Panc1 (cell line): ENCODE data around the gene ZNF775. TPM values are rescaled to one million over a fixed set of nuclear protein-coding genes. Genes with fewer than 3 reads are reported as not detected.

Experiments
- ATAC-seq: fragments of 200-7000 bp; cut with Tn5 transposase; 2 replicates; pipeline ENCODE4 v1.9.1; 2020; ENCODE audit warnings: mild to moderate bottlenecking, moderate library complexity
- BruUV-seq: library from RNA; stranded (reverse); fragments of 400-500 nt; replicated peaks from 2 replicates; lab custom pipeline; 2021; lab: Mats Ljungman, UMichigan
- CTCF ChIA-PET: fragments of 300-600 bp; sonication (Branson Sonifier 250); formaldehyde crosslinking; loops from one replicate; lab custom pipeline; 2022; ENCODE audit warnings: antibody characterized with exemption; lab: Charles Lee
- POLR2A ChIA-PET: fragments of 300-600 bp; sonication (Branson Sonifier 250); formaldehyde crosslinking; loops from one replicate; lab custom pipeline; 2022; ENCODE audit warnings: antibody characterized with exemption; lab: Charles Lee
- DNase-seq: peaks from one replicate; pipeline ENCODE4 v3.0.0-alpha.2; 2010; ENCODE audit warnings: low read depth, low spot score
- H3K27ac ChIP-seq: 2 replicates; pipeline ENCODE4 v1.5.1; 2011; ENCODE audit warnings: mild to moderate bottlenecking, low read length, inconsistent platforms
- H3K27me3 ChIP-seq: fragments of 200-500 bp; sonication (Bioruptor generic); 2 replicates; pipeline ENCODE4 v1.6.0; 2014; ENCODE audit warnings: low read length, inconsistent platforms; ENCODE audit not compliant: control insufficient read depth, insufficient read depth
- H3K36me3 ChIP-seq: fragments of 200-500 bp; sonication (Bioruptor generic); 2 replicates; pipeline ENCODE4 v1.5.1; 2014; ENCODE audit warnings: inconsistent platforms, mild to moderate bottlenecking, low read length, moderate library complexity; ENCODE audit not compliant: control insufficient read depth, insufficient read depth
- H3K4me1 ChIP-seq: 2 replicates; pipeline ENCODE4 v1.5.1; 2011; ENCODE audit warnings: inconsistent platforms, mild to moderate bottlenecking, low read length, moderate library complexity; ENCODE audit not compliant: control insufficient read depth, insufficient read depth
- H3K4me3 ChIP-seq, 2 experiments: 2 replicates each; pipeline ENCODE4 v1.5.1; 2011 to 2012; ENCODE audit warnings: low read depth in 2 of 2, low read length in 2 of 2, mild to moderate bottlenecking in 2 of 2, inconsistent platforms in 1 of 2, moderate library complexity in 1 of 2
- H3K9me3 ChIP-seq: fragments of 200-500 bp; sonication (Bioruptor generic); 2 replicates; pipeline ENCODE4 v1.5.1; 2014; ENCODE audit warnings: low read depth, mild to moderate bottlenecking, inconsistent platforms, low read length, moderate library complexity; ENCODE audit not compliant: control insufficient read depth, insufficient read depth
- CTCF ChIP-seq: fragments of 450-650 bp; IDR thresholded peaks from 2 replicates; pipeline ENCODE4 v1.5.1; 2017; ENCODE audit warnings: mild to moderate bottlenecking
- POLR2AphosphoS5 ChIP-seq: IDR thresholded peaks from 2 replicates; pipeline ENCODE4 v1.6.1; 2012; ENCODE audit warnings: mild to moderate bottlenecking, low read depth, low read length, moderate library complexity
- REST ChIP-seq, 2 experiments: IDR thresholded peaks; 2 replicates each; pipeline ENCODE4 v1.6.1; 2011 to 2012; ENCODE audit warnings: low read depth in 2 of 2, control low read depth in 1 of 2, low read length in 1 of 2, mild to moderate bottlenecking in 1 of 2, moderate library complexity in 1 of 2; ENCODE audit not compliant: insufficient read depth in 1 of 2
- SIN3A ChIP-seq: IDR thresholded peaks from 2 replicates; pipeline ENCODE4 v1.6.1; 2012; ENCODE audit warnings: low read depth, mild to moderate bottlenecking, low read length, moderate library complexity, borderline replicate concordance; ENCODE audit not compliant: insufficient read depth
- TCF7L2 ChIP-seq: IDR thresholded peaks from 2 replicates; pipeline ENCODE4 v1.6.1; 2011; ENCODE audit warnings: mild to moderate bottlenecking, low read depth, low read length, inconsistent platforms
- in situ Hi-C: cut with HindIII; loops from 2 replicates; pipeline ENCODE4 v1.10.0; 2016; ENCODE audit warnings: low sequenced_read_pairs, low pct_unique_long_range_greater_than_20kb
- intact Hi-C: fragments of 100-400 bp; cut with micrococcal nuclease; formaldehyde crosslinking; loops from one replicate; pipeline ENCODE4 v1.10.0; 2022; ENCODE audit not compliant: unreplicated experiment
- total RNA-seq: library from RNA; stranded (reverse); gene quantifications from one replicate; pipeline ENCODE4 v1.2.1, GENCODE V29; 2021; ENCODE audit not compliant: unreplicated experiment

The ZNF775 gene
- total RNA-seq, 1 experiment from 2014 or later, result 14.7 TPM

- BruUV-seq, result no TSS peak
- Histone ChIP-seq H3K4me3 (no peak overlapping the region), H3K36me3 (no peaks in the 10 kb centered on the region), H3K27ac (no peak overlapping the region), H3K9me3 (no peaks in the 10 kb centered on the region), H3K4me1 (no peaks in the 10 kb centered on the region), H3K27me3 (no peaks in the 10 kb centered on the region)
- CTCF ChIA-PET, result no interaction called here
- intact Hi-C loops (no loop called here), in situ Hi-C loops (no loop called here)
- ATAC-seq (no peak), DNase-seq (no peak)
- TF ChIP-seq REST (IDR thresholded peaks at IDR 0.05; ENCODE audit: insufficient read depth in 1 of 2, low read depth in 2 of 2, low read length in 1 of 2) (no peak), TCF7L2 (no peak), SIN3A (no peak), POLR2AphosphoS5 (no peak), CTCF (no peak)
- POLR2A ChIA-PET, result no interaction called here
Observed at GRCh38 chr7:150330211-150330885, 48.8 kb upstream of the ZNF775 start.

- no TSS peak for BruUV-seq
- TF ChIP-seq REST (IDR thresholded peaks at IDR 0.05; ENCODE audit: insufficient read depth in 1 of 2, low read depth in 2 of 2, low read length in 1 of 2) (no peak), CTCF (no peak), TCF7L2 (no peak)
- CTCF ChIA-PET, result no interaction called here
- POLR2A ChIA-PET, result no interaction called here
- in situ Hi-C loops, result no loop called here
- H3K36me3 ChIP-seq, result no peaks in the 10 kb centered on the region
- no peak overlapping the region for H3K27ac ChIP-seq
- H3K9me3 ChIP-seq, result no peaks in the 10 kb centered on the region
- H3K4me1 ChIP-seq, result no peaks in the 10 kb centered on the region
- no peaks in the 10 kb centered on the region for H3K27me3 ChIP-seq
- ATAC-seq, result no peak
- no peak overlapping the region for H3K4me3 ChIP-seq
- DNase-seq, result no peak
- intact Hi-C loops, result no loop called here
Observed at GRCh38 chr7:150332852-150333635, 46.1 kb upstream of the ZNF775 start.
